GM21786 (cell line): Measurements from ENCODE around the gene RAET1G.

Experiments used
- ATAC-seq: cut with Tn5 transposase; IDR thresholded peaks from one replicate; pipeline ENCODE4 v1.9.1; 2021; ENCODE audit not compliant: unreplicated experiment

The RAET1G gene

DNA sequence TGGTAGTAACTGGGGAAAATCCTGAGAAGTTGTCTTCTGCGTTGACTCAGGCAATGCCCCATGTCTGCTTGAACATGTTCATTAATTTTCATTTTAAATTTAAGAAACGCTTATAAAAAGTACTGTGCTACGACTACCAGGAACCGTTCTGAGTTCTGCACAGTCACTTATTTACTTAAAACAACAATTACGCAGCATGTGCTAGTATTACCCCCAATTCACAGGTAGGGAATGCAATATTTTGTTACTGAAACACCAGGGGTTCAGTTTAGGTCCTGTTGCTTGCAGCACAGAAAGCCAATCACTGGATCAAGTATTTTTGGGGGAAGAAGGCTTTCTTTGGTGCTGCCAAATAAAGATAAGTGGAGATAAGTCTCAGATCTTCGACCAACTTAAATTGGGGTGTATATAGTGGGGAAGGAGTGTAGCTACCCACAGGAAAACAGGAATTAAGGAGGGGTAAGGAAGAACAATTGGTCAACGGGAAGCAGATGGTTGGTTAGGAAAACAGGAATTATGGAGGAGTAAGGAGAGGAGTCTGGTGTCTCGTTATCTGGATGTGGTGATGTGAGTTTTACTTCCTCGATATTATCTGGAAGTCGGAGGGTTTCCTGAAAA, 53.5 kb downstream of the RAET1G start:
- no peak for ATAC-seq

- ATAC-seq, result no peak
Observed at GRCh38 chr6:149867876-149868640, 54.9 kb downstream of the RAET1G start.
